Thymus (tissue), 11 donors: ENCODE measurements around the gene MTG2. TPM values are rescaled to one million over a fixed set of nuclear protein-coding genes. Genes with fewer than 3 reads are reported as not detected.

Experiments used
- DNase-seq, 9 donors: peaks; one replicate each; pipeline ENCODE4 v3.0.0-alpha.2; 2013; ENCODE audit warnings: low spot score in 9 of 9, low read depth in 6 of 9, missing footprints in 1 of 9
- H3K27ac ChIP-seq, 2 donors: one replicate each; pipeline ENCODE4 v1.5.1; 2013; ENCODE audit warnings: control low read depth in 1 of 2, low read depth in 1 of 2, low read length in 1 of 2, mild to moderate bottlenecking in 1 of 2, moderate library complexity in 1 of 2
- H3K27me3 ChIP-seq, 2 donors: one replicate each; pipeline ENCODE4 v1.5.1; 2013; ENCODE audit warnings: low read length in 1 of 2; ENCODE audit not compliant: control insufficient read depth in 2 of 2, insufficient read depth in 1 of 2
- H3K36me3 ChIP-seq, 2 donors: one replicate each; pipeline ENCODE4 v1.5.1; 2013; ENCODE audit warnings: low read length in 1 of 2, mild to moderate bottlenecking in 1 of 2, moderate library complexity in 1 of 2; ENCODE audit not compliant: control insufficient read depth in 2 of 2, insufficient read depth in 2 of 2
- H3K4me1 ChIP-seq, 2 donors: one replicate each; pipeline ENCODE4 v1.5.1; 2013; ENCODE audit warnings: low read length in 2 of 2; ENCODE audit not compliant: control insufficient read depth in 2 of 2, insufficient read depth in 2 of 2
- H3K4me3 ChIP-seq, 2 donors: one replicate each; pipeline ENCODE4 v1.5.1; 2013; ENCODE audit warnings: low read length in 2 of 2, control low read depth in 1 of 2, mild to moderate bottlenecking in 1 of 2
- H3K9me3 ChIP-seq, 2 donors: one replicate each; pipeline ENCODE4 v1.5.1; 2013; ENCODE audit warnings: low read length in 1 of 2, mild to moderate bottlenecking in 1 of 2; ENCODE audit not compliant: control insufficient read depth in 2 of 2, insufficient read depth in 1 of 2
- WGBS: extraction: QIAGEN DNeasy Blood & Tissue Kit; methylation state at CpG from one replicate; pipeline ENCODE4 v1.1.7; 2013; 5-methylcytosine and 5-hydroxymethylcytosine counted together
- polyA plus RNA-seq: library from polyadenylated mRNA; stranded (reverse); fragments of 200-250 nt; gene quantifications from one replicate; pipeline ENCODE4 v1.2.3, GENCODE V29; 2013
- total RNA-seq: library from RNA; stranded (reverse); fragments of 120-200 nt; gene quantifications from one replicate; pipeline ENCODE4 v1.2.4, GENCODE V29; 2013
- donor health status: healthy.

MTG2 gene
- total and polyA plus RNA-seq, 2 donors = 24.8 to 47.2 TPM

- no peak for DNase-seq
- H3K4me1 ChIP-seq = peaks cover 3% of the 10 kb centered on the region in 2 donors
- WGBS = 72% methylated on average over 21 of the region's 21 CpGs
- H3K27ac ChIP-seq = no peak overlapping the region
- no peak overlapping the region for H3K4me3 ChIP-seq
- H3K27me3 ChIP-seq = peaks cover 23 to 86% of the 10 kb centered on the region in 2 donors
- no peaks in the 10 kb centered on the region for H3K36me3 ChIP-seq
- no peaks in the 10 kb centered on the region for H3K9me3 ChIP-seq
Measured at GRCh38 chr20:62224113-62224855, 41.5 kb downstream of the MTG2 start.

- H3K27me3 ChIP-seq = peaks cover 16 to 81% of the 10 kb centered on the region in 2 donors
Measured at GRCh38 chr20:62225026-62225425, 42.2 kb downstream of the MTG2 start.

GRCh38 chr20:62225820-62226635 is 43.2 kb downstream of the MTG2 start:
- H3K27me3 ChIP-seq = peaks cover 8 to 73% of the 10 kb centered on the region in 2 donors
- H3K27ac ChIP-seq = no peak overlapping the region
- no peak for DNase-seq
- H3K36me3 ChIP-seq = no peaks in the 10 kb centered on the region
- no peaks in the 10 kb centered on the region for H3K4me1 ChIP-seq
- no peak overlapping the region for H3K4me3 ChIP-seq
- H3K9me3 ChIP-seq = no peaks in the 10 kb centered on the region
- 89% methylated on average over 17 of the region's 17 CpGs for WGBS

More at GRCh38 chr20:62225026-62225425, 42.2 kb downstream of the MTG2 start:
- DNase-seq = no peak
- 92% methylated on average over 13 of the region's 13 CpGs for WGBS
- no peaks in the 10 kb centered on the region for H3K36me3 ChIP-seq
- no peaks in the 10 kb centered on the region for H3K9me3 ChIP-seq
- H3K27ac ChIP-seq = no peak overlapping the region
- peaks cover 0 to under 1% of the 10 kb centered on the region in 2 donors for H3K4me1 ChIP-seq
- no peak overlapping the region for H3K4me3 ChIP-seq

DNA sequence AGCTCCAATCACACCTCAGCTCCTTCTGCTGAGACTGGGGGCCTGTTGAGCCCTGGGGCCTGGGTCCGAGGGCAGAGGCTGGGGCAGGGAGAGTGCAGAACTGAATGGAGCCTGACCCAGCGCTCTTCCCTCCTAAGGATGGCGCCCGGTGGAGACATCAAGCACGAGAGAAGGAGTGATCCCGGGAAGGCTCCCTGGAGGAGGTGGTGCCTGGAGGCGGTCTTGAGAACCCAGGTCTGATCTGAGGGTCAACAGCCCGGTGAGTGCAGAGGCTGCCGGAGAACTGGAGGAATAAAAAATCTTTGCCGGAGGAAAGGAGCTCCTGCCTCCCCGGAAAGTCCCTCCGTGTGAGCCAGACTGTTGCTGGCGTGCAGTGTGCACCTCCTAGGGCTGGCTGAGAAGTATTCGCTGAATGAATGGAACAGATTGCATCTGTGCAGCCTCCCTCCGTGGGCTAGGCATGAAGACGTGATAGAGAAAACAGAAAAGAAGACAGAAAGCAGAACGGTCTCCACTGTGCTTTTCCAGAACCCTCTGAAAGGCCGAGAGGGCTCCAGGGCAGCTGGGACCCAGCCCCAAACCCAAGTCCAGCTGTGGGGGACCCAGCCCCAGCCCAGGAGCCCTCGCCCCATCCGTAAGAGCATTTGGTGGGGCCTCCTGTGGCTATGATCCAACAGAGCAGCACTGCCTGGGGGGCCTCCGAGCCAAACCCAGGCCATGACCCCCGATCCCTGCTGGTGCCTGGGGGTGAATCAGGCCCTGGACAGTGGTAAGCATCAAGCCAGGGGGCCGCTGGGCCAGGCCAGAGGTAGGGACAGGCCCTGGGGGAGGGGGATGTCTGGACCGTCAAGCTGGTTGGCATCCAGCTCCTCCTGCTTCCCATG is 44.1 kb downstream of the MTG2 start:
- no peaks in the 10 kb centered on the region for H3K4me1 ChIP-seq
- WGBS = 85% methylated on average over 24 of the region's 24 CpGs
- DNase-seq = no peak
- H3K4me3 ChIP-seq = no peak overlapping the region
- H3K27me3 ChIP-seq = peaks cover 6 to 64% of the 10 kb centered on the region in 2 donors
- H3K27ac ChIP-seq = no peak overlapping the region
- no peaks in the 10 kb centered on the region for H3K9me3 ChIP-seq
- H3K36me3 ChIP-seq = no peaks in the 10 kb centered on the region

DNA sequence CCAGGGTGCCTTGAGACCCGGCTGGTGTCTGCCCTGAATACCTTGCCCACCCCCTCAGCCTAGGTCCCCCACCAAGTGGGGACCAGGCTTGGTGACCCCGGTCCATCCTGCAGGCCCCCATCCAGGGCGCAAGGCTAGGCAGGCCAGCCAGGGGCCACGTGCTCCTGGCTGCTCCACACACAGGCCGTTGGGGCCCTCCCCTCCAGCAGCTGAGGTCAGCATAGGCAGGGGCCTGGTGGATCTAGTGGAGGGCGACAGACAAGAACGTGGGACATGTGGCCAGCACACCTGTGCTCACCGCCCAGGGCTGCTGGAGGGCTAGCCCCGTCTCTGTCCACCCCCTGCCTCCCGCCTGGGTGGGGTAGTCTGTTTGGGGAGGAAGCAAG is 44.8 kb downstream of the MTG2 start:
- no peak for DNase-seq
- Histone ChIP-seq H3K27ac (no peak overlapping the region), H3K36me3 (no peaks in the 10 kb centered on the region), H3K4me1 (no peaks in the 10 kb centered on the region), H3K4me3 (no peak overlapping the region), H3K27me3 (peaks cover under 1 to 58% of the 10 kb centered on the region in 2 donors), H3K9me3 (no peaks in the 10 kb centered on the region)
- 77% methylated on average over 10 of the region's 10 CpGs for WGBS

DNA sequence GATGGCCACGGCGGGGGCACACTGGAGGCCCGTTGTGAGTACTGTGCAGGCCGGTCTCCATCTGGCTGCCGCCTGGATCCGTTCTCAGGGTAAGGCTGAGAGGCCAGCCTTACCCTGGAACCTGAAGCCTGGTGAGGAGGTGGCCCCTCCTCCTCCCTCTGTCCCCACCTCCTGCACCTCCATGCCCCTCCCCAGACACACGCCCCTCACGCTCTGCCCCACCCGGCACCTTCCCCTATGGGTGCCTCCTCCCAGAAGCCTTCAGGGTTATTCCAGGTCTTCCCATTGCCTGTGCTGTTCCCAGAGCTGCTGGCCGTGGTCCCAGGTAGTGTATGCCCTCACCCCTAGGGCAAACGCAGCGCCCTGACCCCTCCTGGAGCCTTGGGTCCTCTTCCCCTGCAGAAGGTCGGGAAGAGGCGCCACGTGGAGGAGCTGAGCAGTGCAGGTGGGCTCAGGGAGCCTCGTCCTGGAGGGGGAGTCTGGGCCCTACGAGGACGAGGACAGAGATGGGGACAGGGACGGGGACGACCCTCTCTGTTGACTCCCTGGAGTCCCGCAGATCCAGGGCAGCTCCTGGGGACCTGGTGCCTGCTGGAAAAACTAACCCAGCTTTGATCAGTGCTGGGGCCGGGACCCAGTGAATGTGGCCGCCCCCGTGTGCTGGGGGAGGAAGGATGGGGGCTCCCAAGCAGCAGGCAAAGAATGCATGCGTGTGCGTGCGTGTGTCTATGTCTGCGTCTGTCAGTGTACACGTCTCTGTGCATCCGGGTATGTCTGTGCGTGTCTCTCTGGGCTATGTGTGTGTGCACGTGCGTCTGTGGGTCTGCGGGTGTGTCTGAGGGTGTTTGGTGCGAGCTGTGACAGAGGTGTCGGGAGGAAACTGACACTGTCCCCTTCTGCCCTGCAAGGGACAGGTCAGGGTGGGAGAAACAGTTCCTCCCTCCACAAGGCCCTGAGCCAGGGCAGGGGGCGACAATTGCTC is 45.4 kb downstream of the MTG2 start:
- Histone ChIP-seq H3K9me3 (no peaks in the 10 kb centered on the region), H3K4me1 (no peaks in the 10 kb centered on the region), H3K27me3 (peaks cover 0 to 51% of the 10 kb centered on the region in 2 donors)

DNA sequence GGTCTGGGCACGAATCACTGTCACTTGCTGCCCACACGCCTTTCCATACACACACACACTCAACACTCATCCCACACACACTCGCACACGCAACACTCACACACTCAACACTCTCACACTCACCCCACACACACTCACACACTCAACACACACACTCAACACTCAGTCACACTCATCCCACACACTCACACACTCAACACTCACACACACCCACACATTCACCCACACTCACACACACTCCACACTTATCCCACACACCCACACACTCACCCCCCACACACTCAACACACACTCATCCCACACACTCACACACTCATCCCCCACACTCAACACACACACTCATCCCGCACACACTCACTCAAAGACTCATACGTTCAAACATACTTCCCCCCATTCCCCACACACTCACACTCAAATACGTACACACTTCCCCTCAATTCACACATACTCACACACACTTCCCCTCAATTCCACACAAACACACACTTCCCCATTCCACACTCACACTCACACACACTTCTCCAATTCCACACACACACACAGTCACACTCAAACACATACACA is 46.2 kb downstream of the MTG2 start:
- H3K9me3 ChIP-seq = no peaks in the 10 kb centered on the region
- no peaks in the 10 kb centered on the region for H3K36me3 ChIP-seq
- H3K4me1 ChIP-seq = no peaks in the 10 kb centered on the region
- H3K27me3 ChIP-seq = peaks cover 0 to 43% of the 10 kb centered on the region in 2 donors
- H3K27ac ChIP-seq = no peak overlapping the region
- DNase-seq = no peak
- H3K4me3 ChIP-seq = no peak overlapping the region
- 74% methylated on average over 7 of the region's 7 CpGs for WGBS

More for the DNA sequence above, 45.4 kb downstream of the MTG2 start:
- Histone ChIP-seq H3K36me3 (no peaks in the 10 kb centered on the region), H3K27ac (no peak overlapping the region), H3K4me3 (no peak overlapping the region)
- 65% methylated on average over 37 of the region's 37 CpGs for WGBS
- no peak for DNase-seq

- no peaks in the 10 kb centered on the region for H3K9me3 ChIP-seq
- 41% methylated on average over 4 of the region's 4 CpGs for WGBS
- peaks cover 0 to 38% of the 10 kb centered on the region in 2 donors for H3K27me3 ChIP-seq
- H3K4me1 ChIP-seq = no peaks in the 10 kb centered on the region
- H3K27ac ChIP-seq = no peak overlapping the region
- DNase-seq = no peak
- no peaks in the 10 kb centered on the region for H3K36me3 ChIP-seq
- H3K4me3 ChIP-seq = no peak overlapping the region
Measured at GRCh38 chr20:62229667-62230066, 46.8 kb downstream of the MTG2 start.
